Mesenchymal stem cell (in vitro differentiated cells and primary cell): ENCODE data around the gene LDLRAD3.

ENCODE experiments used
- DNase-seq: peaks from one replicate; pipeline ENCODE4 v3.0.0-alpha.2; 2013
- H2AFZ ChIP-seq: one replicate; pipeline ENCODE4 v1.6.1; 2013; ENCODE audit warnings: low read depth, mild to moderate bottlenecking, control low read depth, inconsistent platforms, low read length, moderate library complexity
- H2AK5ac ChIP-seq: 2 replicates; pipeline ENCODE4 v1.6.1; 2013; ENCODE audit warnings: low read length, moderate library complexity, mild to moderate bottlenecking, inconsistent platforms; ENCODE audit not compliant: severe bottlenecking
- H2BK120ac ChIP-seq: one replicate; pipeline ENCODE4 v1.6.1; 2013; ENCODE audit warnings: low read depth, mild to moderate bottlenecking, inconsistent platforms, low read length, moderate library complexity
- H2BK12ac ChIP-seq, 2 experiments: one replicate each; pipeline ENCODE4 v1.6.1; 2013; ENCODE audit warnings: inconsistent platforms in 2 of 2, low read length in 2 of 2, mild to moderate bottlenecking in 2 of 2, moderate library complexity in 2 of 2, control low read depth in 1 of 2
- H2BK15ac ChIP-seq: one replicate; pipeline ENCODE4 v1.6.1; 2013; ENCODE audit warnings: mild to moderate bottlenecking, low read depth, inconsistent platforms; ENCODE audit not compliant: poor library complexity, severe bottlenecking
- H2BK5ac ChIP-seq: 2 replicates; pipeline ENCODE4 v1.6.1; 2013; ENCODE audit warnings: low read depth, mild to moderate bottlenecking, low read length, control low read depth, inconsistent platforms; ENCODE audit not compliant: poor library complexity, severe bottlenecking
- H3K14ac ChIP-seq, 2 experiments: one replicate each; pipeline ENCODE4 v1.6.1; 2013; ENCODE audit warnings: inconsistent platforms in 2 of 2, low read length in 2 of 2, control low read depth in 1 of 2, mild to moderate bottlenecking in 1 of 2, moderate library complexity in 1 of 2
- H3K18ac ChIP-seq, 2 experiments: one replicate each; pipeline ENCODE4 v1.6.1; 2013; ENCODE audit warnings: inconsistent platforms in 2 of 2, low read length in 2 of 2, control low read depth in 1 of 2, low read depth in 1 of 2, mild to moderate bottlenecking in 1 of 2
- H3K23ac ChIP-seq, 2 experiments: one replicate each; pipeline ENCODE4 v1.6.1; 2013; ENCODE audit warnings: inconsistent platforms in 2 of 2, low read length in 2 of 2, mild to moderate bottlenecking in 2 of 2, moderate library complexity in 2 of 2, control low read depth in 1 of 2
- H3K27ac ChIP-seq: 2 replicates; pipeline ENCODE4 v1.5.1; 2013; ENCODE audit warnings: mild to moderate bottlenecking, moderate library complexity, low read length, control low read depth, inconsistent platforms; ENCODE audit not compliant: poor library complexity, severe bottlenecking
- H3K27me3 ChIP-seq, 2 experiments: 2 replicates each; pipeline versions ENCODE4 v1.6.1 to v1.7.0; 2013; ENCODE audit warnings: low read length in 2 of 2, mild to moderate bottlenecking in 2 of 2, moderate library complexity in 2 of 2, control low read depth in 1 of 2, inconsistent platforms in 1 of 2; ENCODE audit not compliant: control insufficient read depth in 1 of 2, insufficient read depth in 1 of 2
- H3K36me3 ChIP-seq, 2 experiments: 2 replicates each; pipeline versions ENCODE4 v1.6.1 to v1.7.0; 2013; ENCODE audit warnings: low read length in 2 of 2, control low read depth in 1 of 2, inconsistent platforms in 1 of 2, low read depth in 1 of 2, mild to moderate bottlenecking in 1 of 2; ENCODE audit not compliant: insufficient read depth in 2 of 2, control insufficient read depth in 1 of 2
- H3K4ac ChIP-seq, 2 experiments: one replicate each; pipeline ENCODE4 v1.6.1; 2013; ENCODE audit warnings: inconsistent platforms in 2 of 2, low read length in 2 of 2, mild to moderate bottlenecking in 2 of 2, moderate library complexity in 2 of 2, control low read depth in 1 of 2, low read depth in 1 of 2
- H3K4me1 ChIP-seq: 2 replicates; pipeline ENCODE4 v1.6.1; 2013; ENCODE audit warnings: low read depth, low read length, control low read depth; ENCODE audit not compliant: control insufficient read depth, insufficient read depth
- H3K4me2 ChIP-seq: 2 replicates; pipeline ENCODE4 v1.6.1; 2013; ENCODE audit warnings: low read length, mild to moderate bottlenecking, inconsistent platforms; ENCODE audit not compliant: poor library complexity, severe bottlenecking
- H3K4me3 ChIP-seq, 2 experiments: 2 replicates each; pipeline versions ENCODE4 v1.5.1 to v1.7.0; 2013; ENCODE audit warnings: low read length in 2 of 2, mild to moderate bottlenecking in 2 of 2, control low read depth in 1 of 2, low read depth in 1 of 2; ENCODE audit not compliant: insufficient read depth in 1 of 2
- H3K79me1 ChIP-seq: replicated peaks from 2 replicates; pipeline ENCODE4 v1.6.1; 2013; ENCODE audit warnings: mild to moderate bottlenecking, control low read depth, low read length, inconsistent platforms; ENCODE audit not compliant: poor library complexity, severe bottlenecking
- H3K9ac ChIP-seq: 2 replicates; pipeline ENCODE4 v1.7.0; 2013; ENCODE audit warnings: mild to moderate bottlenecking, low read length, moderate library complexity
- H3K9me3 ChIP-seq: 2 replicates; pipeline ENCODE4 v1.7.0; 2013; ENCODE audit warnings: mild to moderate bottlenecking, low read length; ENCODE audit not compliant: control insufficient read depth
- H4K8ac ChIP-seq: one replicate; pipeline ENCODE4 v1.6.1; 2013; ENCODE audit warnings: inconsistent platforms, mild to moderate bottlenecking, low read length, moderate library complexity
- H4K91ac ChIP-seq: one replicate; pipeline ENCODE4 v1.6.1; 2013; ENCODE audit warnings: mild to moderate bottlenecking, low read length, inconsistent platforms
- WGBS: methylation state at CpG from one replicate; pipeline ENCODE4 v1.1.7; 2013; ENCODE audit warnings: mixed read lengths; 5-methylcytosine and 5-hydroxymethylcytosine counted together

LDLRAD3 gene

GRCh38 chr11:35912883-35913624, 30.8 kb upstream of the LDLRAD3 start:
- Histone ChIP-seq H3K9me3 (no peaks in the 10 kb centered on the region), H3K9ac (no peak overlapping the region), H3K27me3 (peaks cover 3 to 25% of the 10 kb centered on the region in 2 experiments), H3K4me3 (no peak overlapping the region), H4K8ac (no peak overlapping the region), H3K23ac (no peak overlapping the region), H2AFZ (no peak overlapping the region), H3K4me1 (no peaks in the 10 kb centered on the region), H2BK12ac (no peak overlapping the region), H2BK120ac (no peak overlapping the region), H2AK5ac (no peak overlapping the region), H3K27ac (no peak overlapping the region), H3K4ac (no peak overlapping the region), H4K91ac (no peak overlapping the region), H3K79me1 (no peaks in the 10 kb centered on the region), H2BK15ac (no peak overlapping the region), H2BK5ac (no peak overlapping the region), H3K14ac (no peak overlapping the region), H3K36me3 (no peaks in the 10 kb centered on the region), H3K18ac (no peak overlapping the region), H3K4me2 (no peak overlapping the region)
- DNase-seq: no peak

GRCh38 chr11:35914816-35915215, 29.0 kb upstream of the LDLRAD3 start:
- no peak overlapping the region for H3K14ac ChIP-seq
- no peak overlapping the region for H4K8ac ChIP-seq
- H2AK5ac ChIP-seq: no peak overlapping the region
- no peak overlapping the region for H4K91ac ChIP-seq
- no peaks in the 10 kb centered on the region for H3K4me1 ChIP-seq
- H3K18ac ChIP-seq: no peak overlapping the region
- no peak overlapping the region for H3K4me2 ChIP-seq
- H2BK12ac ChIP-seq: no peak overlapping the region
- H3K9ac ChIP-seq: no peak overlapping the region
- H3K36me3 ChIP-seq: no peaks in the 10 kb centered on the region
- no peak overlapping the region for H3K4ac ChIP-seq
- H3K79me1 ChIP-seq: no peaks in the 10 kb centered on the region
- no peak overlapping the region for H2BK5ac ChIP-seq
- H3K27ac ChIP-seq: no peak overlapping the region
- H2BK120ac ChIP-seq: no peak overlapping the region
- no peak overlapping the region for H3K23ac ChIP-seq
- peak; percentile 38 for DNase-seq
- no peak overlapping the region for H2BK15ac ChIP-seq
- WGBS: 50% methylated on average over 2 of the region's 3 CpGs
- no peak overlapping the region for H3K4me3 ChIP-seq
- H2AFZ ChIP-seq: no peak overlapping the region
- no peaks in the 10 kb centered on the region for H3K9me3 ChIP-seq
- H3K27me3 ChIP-seq: peaks cover 7 to 34% of the 10 kb centered on the region in 2 experiments

GRCh38 chr11:35916270-35916669, 27.6 kb upstream of the LDLRAD3 start:
- H2BK5ac ChIP-seq: no peak overlapping the region
- no peaks in the 10 kb centered on the region for H3K9me3 ChIP-seq
- H3K18ac ChIP-seq: no peak overlapping the region
- no peak overlapping the region for H3K23ac ChIP-seq
- H2AK5ac ChIP-seq: no peak overlapping the region
- H3K79me1 ChIP-seq: no peaks in the 10 kb centered on the region
- no peak overlapping the region for H2BK120ac ChIP-seq
- no peak overlapping the region for H2BK12ac ChIP-seq
- H3K9ac ChIP-seq: no peak overlapping the region
- H3K36me3 ChIP-seq: no peaks in the 10 kb centered on the region
- H4K91ac ChIP-seq: no peak overlapping the region
- H2BK15ac ChIP-seq: no peak overlapping the region
- no peak for DNase-seq
- no peak overlapping the region for H3K14ac ChIP-seq
- no peak overlapping the region for H4K8ac ChIP-seq
- no peak overlapping the region for H3K4ac ChIP-seq
- no CpG with 5 or more reads among the region's 1 CpG for WGBS
- no peak overlapping the region for H2AFZ ChIP-seq
- H3K4me1 ChIP-seq: no peaks in the 10 kb centered on the region
- H3K27ac ChIP-seq: no peak overlapping the region
- H3K4me3 ChIP-seq: no peak overlapping the region
- H3K4me2 ChIP-seq: no peak overlapping the region
- peaks cover 7 to 34% of the 10 kb centered on the region in 2 experiments for H3K27me3 ChIP-seq

DNA sequence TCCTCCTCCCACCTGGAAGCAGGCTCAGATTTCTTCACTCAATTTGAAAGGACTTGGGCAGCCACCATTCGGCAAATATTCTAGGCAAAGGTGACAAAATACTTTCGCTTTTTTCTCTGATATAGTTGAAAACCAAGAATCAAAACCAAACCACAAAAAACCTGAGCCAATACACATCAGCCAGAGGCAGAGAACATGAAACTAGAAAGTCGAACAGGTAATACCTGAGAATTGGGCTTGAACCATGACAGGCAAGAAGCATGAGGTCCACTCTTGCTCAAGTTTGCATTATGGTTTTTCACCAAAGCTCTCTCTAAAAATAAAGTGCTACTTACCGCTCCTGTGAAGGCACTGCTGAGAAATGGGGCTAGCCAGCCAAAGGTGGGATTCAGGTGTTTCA, 26.2 kb upstream of the LDLRAD3 start:
- no peak overlapping the region for H2AK5ac ChIP-seq
- H3K14ac ChIP-seq: no peak overlapping the region
- no peak overlapping the region for H3K4me3 ChIP-seq
- H4K8ac ChIP-seq: no peak overlapping the region
- no peaks in the 10 kb centered on the region for H3K79me1 ChIP-seq
- no peak overlapping the region for H2AFZ ChIP-seq
- H2BK12ac ChIP-seq: no peak overlapping the region
- no peaks in the 10 kb centered on the region for H3K36me3 ChIP-seq
- no peak overlapping the region for H2BK5ac ChIP-seq
- peaks cover 7 to 34% of the 10 kb centered on the region in 2 experiments for H3K27me3 ChIP-seq
- DNase-seq: no peak
- H3K9ac ChIP-seq: no peak overlapping the region
- H3K27ac ChIP-seq: no peak overlapping the region
- no peaks in the 10 kb centered on the region for H3K9me3 ChIP-seq
- H3K4ac ChIP-seq: no peak overlapping the region
- WGBS: 85% methylated on average over 4 of the region's 4 CpGs
- no peaks in the 10 kb centered on the region for H3K4me1 ChIP-seq
- no peak overlapping the region for H2BK15ac ChIP-seq
- H4K91ac ChIP-seq: no peak overlapping the region
- no peak overlapping the region for H2BK120ac ChIP-seq
- no peak overlapping the region for H3K4me2 ChIP-seq
- H3K23ac ChIP-seq: no peak overlapping the region
- H3K18ac ChIP-seq: no peak overlapping the region
